ENCODE data around the gene DNAJC3.

- TF ChIP-seq POLR2A (IDR thresholded peaks at IDR 0.05) (no peak), CTCF (IDR thresholded peaks at IDR 0.05) (no peak)
Observed at GRCh38 chr13:95679722-95680121, 2.8 kb downstream of the DNAJC3 start.
